WTC11 (cell line): ENCODE measurements around the gene DSG4. TPM values are rescaled to one million over a fixed set of nuclear protein-coding genes. Genes with fewer than 3 reads are reported as not detected.

Source experiments
- ATAC-seq: fragments of 200-7000 bp; cut with Tn5 transposase; 2 replicates; pipeline ENCODE4 v1.10.0; 2021; ENCODE audit warnings: mild to moderate bottlenecking, moderate library complexity
- CTCF ChIA-PET: fragments of 300-600 bp; sonication (Branson Sonifier 250); formaldehyde crosslinking; loops from one replicate; lab custom pipeline; 2021; ENCODE audit warnings: antibody characterized with exemption; lab: Charles Lee
- POLR2A ChIA-PET: fragments of 350-600 bp; sonication (Branson Sonifier 250); formaldehyde crosslinking; loops from one replicate; lab custom pipeline; 2021; ENCODE audit warnings: antibody characterized with exemption; lab: Charles Lee
- DNase-seq: peaks from one replicate; pipeline ENCODE4 v3.0.0; 2021; ENCODE audit warnings: low spot score
- H3K27ac Mint-ChIP-seq: 2 replicates; pipeline ENCODE4 v1.8.0; 2021; ENCODE audit warnings: mixed read lengths
- H3K27me3 Mint-ChIP-seq: 2 replicates; pipeline ENCODE4 v1.8.0; 2021; ENCODE audit warnings: low read depth, mild to moderate bottlenecking, moderate library complexity, mixed read lengths
- H3K36me3 Mint-ChIP-seq: 2 replicates; pipeline ENCODE4 v1.8.0; 2021; ENCODE audit warnings: mixed read lengths
- H3K4me1 Mint-ChIP-seq: 2 replicates; pipeline ENCODE4 v1.8.0; 2022; ENCODE audit warnings: mixed read lengths
- H3K4me3 Mint-ChIP-seq: 2 replicates; pipeline ENCODE4 v1.8.0; 2021; ENCODE audit warnings: mild to moderate bottlenecking, moderate library complexity, mixed read lengths
- H3K9me3 Mint-ChIP-seq: 2 replicates; pipeline ENCODE4 v1.8.0; 2021; ENCODE audit warnings: mixed read lengths
- ATF2 ChIP-seq: sonication (generic); formaldehyde crosslinking; IDR thresholded peaks from 2 replicates; pipeline ENCODE4 v1.8.1; 2022; ENCODE audit warnings: low read depth, missing genetic modification reagents, borderline replicate concordance
- CREB1 ChIP-seq: sonication (generic); formaldehyde crosslinking; IDR thresholded peaks from 2 replicates; pipeline ENCODE4 v1.8.0; 2023; ENCODE audit warnings: mild to moderate bottlenecking, missing genetic modification reagents
- ERG ChIP-seq: fragments of 250-450 bp; sonication (Bioruptor Pico); IDR thresholded peaks from 2 replicates; pipeline ENCODE4 v1.8.0; 2021; ENCODE audit warnings: mild to moderate bottlenecking
- ESRRA ChIP-seq: sonication (generic); formaldehyde crosslinking; IDR thresholded peaks from 2 replicates; pipeline ENCODE4 v1.8.1; 2022; ENCODE audit warnings: mild to moderate bottlenecking, missing genetic modification reagents, borderline replicate concordance
- ETV6 ChIP-seq: sonication (generic); formaldehyde crosslinking; IDR thresholded peaks from 2 replicates; pipeline ENCODE4 v1.8.1; 2022; ENCODE audit warnings: mild to moderate bottlenecking, missing genetic modification reagents
- GABPB1 ChIP-seq: sonication (generic); formaldehyde crosslinking; IDR thresholded peaks from 2 replicates; pipeline ENCODE4 v1.8.1; 2023; ENCODE audit warnings: mild to moderate bottlenecking, missing genetic modification reagents
- HMGXB4 ChIP-seq: sonication (generic); formaldehyde crosslinking; IDR thresholded peaks from 2 replicates; pipeline ENCODE4 v1.8.1; 2023; ENCODE audit warnings: mild to moderate bottlenecking, moderate library complexity, missing genetic modification reagents
- KAT7 ChIP-seq: sonication (generic); formaldehyde crosslinking; IDR thresholded peaks from 2 replicates; pipeline ENCODE4 v1.8.1; 2023; ENCODE audit warnings: missing genetic modification reagents, mild to moderate bottlenecking, borderline replicate concordance
- MYBL2 ChIP-seq: sonication (generic); formaldehyde crosslinking; IDR thresholded peaks from 2 replicates; pipeline ENCODE4 v1.8.1; 2023; ENCODE audit warnings: mild to moderate bottlenecking, moderate library complexity, missing genetic modification reagents
- NR3C1 ChIP-seq: sonication (generic); formaldehyde crosslinking; conservative IDR thresholded peaks from 2 replicates; pipeline ENCODE4 v1.8.1; 2023; ENCODE audit warnings: low read depth, mild to moderate bottlenecking, missing genetic modification reagents
- PRDM15 ChIP-seq: sonication (generic); formaldehyde crosslinking; IDR thresholded peaks from 2 replicates; pipeline ENCODE4 v1.8.0; 2022; ENCODE audit warnings: missing genetic modification reagents
- RELA ChIP-seq: sonication (generic); formaldehyde crosslinking; IDR thresholded peaks from 2 replicates; pipeline ENCODE4 v1.8.1; 2022; ENCODE audit warnings: missing genetic modification reagents, mild to moderate bottlenecking, borderline replicate concordance
- SMAD4 ChIP-seq: sonication (generic); formaldehyde crosslinking; IDR thresholded peaks from 2 replicates; pipeline ENCODE4 v1.8.0; 2022; ENCODE audit warnings: mild to moderate bottlenecking, missing genetic modification reagents
- TCF7 ChIP-seq: sonication (generic); formaldehyde crosslinking; IDR thresholded peaks from 2 replicates; pipeline ENCODE4 v1.8.0; 2022; ENCODE audit warnings: mild to moderate bottlenecking, low read depth, missing genetic modification reagents, moderate library complexity
- ZBTB21 ChIP-seq: sonication (generic); formaldehyde crosslinking; IDR thresholded peaks from 2 replicates; pipeline ENCODE4 v1.8.1; 2023; ENCODE audit warnings: mild to moderate bottlenecking, missing genetic modification reagents, borderline replicate concordance
- ZBTB43 ChIP-seq: sonication (generic); formaldehyde crosslinking; IDR thresholded peaks from 2 replicates; pipeline ENCODE4 v1.8.1; 2023; ENCODE audit warnings: mild to moderate bottlenecking, missing genetic modification reagents
- ZNF121 ChIP-seq: sonication (generic); formaldehyde crosslinking; IDR thresholded peaks from 2 replicates; pipeline ENCODE4 v1.8.0; 2023; ENCODE audit warnings: missing genetic modification reagents
- ZNF219 ChIP-seq: sonication (generic); formaldehyde crosslinking; IDR thresholded peaks from 2 replicates; pipeline ENCODE4 v1.8.0; 2023; ENCODE audit warnings: missing genetic modification reagents, mild to moderate bottlenecking, borderline replicate concordance
- ZNF232 ChIP-seq: sonication (generic); formaldehyde crosslinking; IDR thresholded peaks from 2 replicates; pipeline ENCODE4 v1.8.0; 2022; ENCODE audit warnings: mild to moderate bottlenecking, missing genetic modification reagents
- total RNA-seq: library from RNA; stranded (reverse); gene quantifications from 3 replicates; pipeline ENCODE4 v1.2.3, GENCODE V29; 2021
- TF ChIP-seq, protein P1 (sequence below): fragments of 250-450 bp; sonication (Bioruptor Pico); conservative IDR thresholded peaks from 2 replicates; pipeline ENCODE4 v1.9.0; 2021; ENCODE audit warnings: mild to moderate bottlenecking

The DSG4 gene
- total RNA-seq, 1 experiment from 2014 or later = not detected

- DNase-seq = no peak
- POLR2A ChIA-PET = no interaction called here
- H3K36me3 Mint-ChIP-seq = no peaks in the 10 kb centered on the region
- H3K27me3 Mint-ChIP-seq = no peaks in the 10 kb centered on the region
- H3K4me1 Mint-ChIP-seq = no peaks in the 10 kb centered on the region
- no peak overlapping the region for H3K4me3 Mint-ChIP-seq
- CTCF ChIA-PET = no interaction called here
- TF ChIP-seq ATF2 = no peak
- H3K27ac Mint-ChIP-seq = no peak overlapping the region
- H3K9me3 Mint-ChIP-seq = no peaks in the 10 kb centered on the region
- ATAC-seq = no peak
Measured at GRCh38 chr18:31441493-31441892, 64.9 kb downstream of the DSG4 start.

- POLR2A ChIA-PET = no interaction called here
- no peak for ATAC-seq
- CTCF ChIA-PET = no interaction called here
Measured at GRCh38 chr18:31444142-31444541, 67.6 kb downstream of the DSG4 start.

More at GRCh38 chr18:31444142-31444541, 67.6 kb downstream of the DSG4 start:
- H3K27ac Mint-ChIP-seq = no peak overlapping the region
- no peaks in the 10 kb centered on the region for H3K27me3 Mint-ChIP-seq
- no peaks in the 10 kb centered on the region for H3K36me3 Mint-ChIP-seq
- no peak for DNase-seq
- H3K4me3 Mint-ChIP-seq = no peak overlapping the region
- no peak for TF ChIP-seq KAT7 (CRISPR knock-in tag)
- no peak for TF ChIP-seq ZNF219 (CRISPR knock-in tag)
- TF ChIP-seq, protein P1, sequence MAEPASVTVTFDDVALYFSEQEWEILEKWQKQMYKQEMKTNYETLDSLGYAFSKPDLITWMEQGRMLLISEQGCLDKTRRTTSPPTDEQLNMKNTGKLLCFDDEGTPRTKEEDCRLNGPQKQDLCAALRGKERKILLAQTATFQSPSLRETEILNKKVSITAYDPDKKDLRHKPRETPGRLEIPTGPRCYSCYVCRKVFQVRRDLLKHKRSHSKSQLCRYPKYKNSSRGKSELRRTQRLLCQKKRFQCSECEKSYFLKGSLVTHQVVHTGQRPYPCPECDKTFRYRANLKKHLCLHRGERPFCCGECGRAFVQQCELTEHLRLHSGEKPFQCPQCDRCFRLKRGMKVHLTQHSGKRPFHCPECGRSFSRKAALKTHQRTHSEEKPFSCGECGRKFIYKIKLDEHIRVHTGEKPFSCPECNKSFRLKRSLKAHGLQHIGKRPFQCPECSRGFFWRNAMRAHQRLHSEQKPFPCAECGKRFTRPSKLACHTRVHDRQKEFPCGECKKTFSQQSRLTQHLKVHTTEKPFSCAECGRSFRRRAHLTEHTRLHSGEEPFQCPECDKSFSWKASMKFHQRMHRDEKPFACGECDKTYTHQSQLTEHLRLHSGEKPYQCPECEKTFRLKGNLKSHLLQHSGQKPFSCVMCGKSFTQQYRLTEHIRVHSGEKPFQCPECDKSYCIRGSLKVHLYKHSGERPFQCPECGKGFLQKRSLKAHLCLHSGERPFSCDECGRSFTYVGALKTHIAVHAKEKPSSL (CRISPR knock-in tag) = no peak
- TF ChIP-seq ZBTB43 (CRISPR knock-in tag) = no peak
- TF ChIP-seq RELA (CRISPR knock-in tag) = no peak
- no peak for TF ChIP-seq ERG
- no peak for TF ChIP-seq ZNF121
- no peak for TF ChIP-seq ZBTB21
- no peak for TF ChIP-seq NR3C1 (CRISPR knock-in tag)
- no peak for TF ChIP-seq ZNF232 (CRISPR knock-in tag)
- TF ChIP-seq ESRRA (CRISPR knock-in tag) = no peak
- TF ChIP-seq MYBL2 (CRISPR knock-in tag) = no peak
- no peak for TF ChIP-seq TCF7
- no peak for TF ChIP-seq PRDM15 (CRISPR knock-in tag)
- no peak for TF ChIP-seq GABPB1
- no peak for TF ChIP-seq ETV6 (CRISPR knock-in tag)
- no peak for TF ChIP-seq SMAD4 (CRISPR knock-in tag)
- TF ChIP-seq HMGXB4 = no peak
- TF ChIP-seq CREB1 = no peak
- H3K9me3 Mint-ChIP-seq = no peaks in the 10 kb centered on the region
- peaks cover 7% of the 10 kb centered on the region; the same call in 1 of the 2 replicates for H3K4me1 Mint-ChIP-seq
